ENCODE data around the gene PARD6G. TPM values are rescaled to one million over a fixed set of nuclear protein-coding genes. Genes with fewer than 3 reads are reported as not detected.

Gene PARD6G
- total RNA-seq, 1 experiment from 2014 or later: not detected

DNA sequence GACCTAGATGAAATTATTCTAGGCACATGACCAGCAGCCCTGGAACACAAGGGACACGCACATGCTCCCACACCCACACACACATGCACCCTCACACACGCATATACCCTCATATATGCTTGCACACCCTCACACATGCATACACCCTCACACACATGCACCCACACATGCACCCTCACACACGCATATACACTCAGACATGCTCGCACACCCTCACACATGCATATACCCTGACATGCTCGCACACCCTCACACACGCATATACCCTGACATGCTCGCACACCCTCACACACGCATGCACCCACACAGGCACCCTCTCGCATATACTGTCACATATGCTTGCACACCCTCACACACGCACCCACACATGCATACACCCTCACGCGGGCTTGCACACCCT is 61.8 kb downstream of the PARD6G start:
- H3K4me3 ChIP-seq (ENCODE audit: low read length): no peak overlapping the region
- no peak overlapping the region for H3K4me2 ChIP-seq (ENCODE audit: low read depth, low read length, poor library complexity, severe bottlenecking)
- H2AFZ ChIP-seq (ENCODE audit: low read length): no peak overlapping the region
- H3K79me2 ChIP-seq (ENCODE audit: low read length): no peaks in the 10 kb centered on the region
- no peaks in the 10 kb centered on the region for H3K4me1 ChIP-seq (ENCODE audit: low read length)
- H3K9me2 ChIP-seq (replicated peaks; ENCODE audit: insufficient read depth, low read length): no peaks in the 10 kb centered on the region
- no peaks in the 10 kb centered on the region for H4K20me1 ChIP-seq (ENCODE audit: insufficient read depth, low read depth, low read length)
- H3K9me3 ChIP-seq (ENCODE audit: low read length): no peaks in the 10 kb centered on the region
- no peak for DNase-seq
- no peaks in the 10 kb centered on the region for H3K36me3 ChIP-seq (ENCODE audit: insufficient read depth, low read length)
- no peak overlapping the region for H3K27ac ChIP-seq (ENCODE audit: low read length)
- H3K27me3 ChIP-seq (ENCODE audit: low read length): no peaks in the 10 kb centered on the region
- no peak overlapping the region for H3K9ac ChIP-seq (ENCODE audit: low read length)

- Histone ChIP-seq H3K4me3 (ENCODE audit: low read length) (no peak overlapping the region), H3K27ac (ENCODE audit: low read length) (no peak overlapping the region)
Observed at GRCh38 chr18:80184243-80184772, 63.0 kb downstream of the PARD6G start.

GRCh38 chr18:80183273-80184050 is 63.9 kb downstream of the PARD6G start:
- Histone ChIP-seq H3K9me3 (ENCODE audit: low read length) (no peaks in the 10 kb centered on the region), H2AFZ (ENCODE audit: low read length) (no peak overlapping the region), H3K4me1 (ENCODE audit: low read length) (no peaks in the 10 kb centered on the region), H3K4me2 (ENCODE audit: low read depth, low read length, poor library complexity, severe bottlenecking) (no peak overlapping the region), H3K9me2 (replicated peaks; ENCODE audit: insufficient read depth, low read length) (no peaks in the 10 kb centered on the region), H3K36me3 (ENCODE audit: insufficient read depth, low read length) (no peaks in the 10 kb centered on the region), H3K4me3 (ENCODE audit: low read length) (no peak overlapping the region), H3K27me3 (ENCODE audit: low read length) (no peaks in the 10 kb centered on the region), H3K9ac (ENCODE audit: low read length) (no peak overlapping the region), H3K27ac (ENCODE audit: low read length) (no peak overlapping the region), H4K20me1 (ENCODE audit: insufficient read depth, low read depth, low read length) (no peaks in the 10 kb centered on the region), H3K79me2 (ENCODE audit: low read length) (no peaks in the 10 kb centered on the region)
- no peak for DNase-seq

More at GRCh38 chr18:80184243-80184772, 63.0 kb downstream of the PARD6G start:
- no peaks in the 10 kb centered on the region for H3K27me3 ChIP-seq (ENCODE audit: low read length)
- no peak overlapping the region for H3K9ac ChIP-seq (ENCODE audit: low read length)
- H3K4me2 ChIP-seq (ENCODE audit: low read depth, low read length, poor library complexity, severe bottlenecking): no peak overlapping the region
- H3K79me2 ChIP-seq (ENCODE audit: low read length): no peaks in the 10 kb centered on the region
- H4K20me1 ChIP-seq (ENCODE audit: insufficient read depth, low read depth, low read length): no peaks in the 10 kb centered on the region
- H3K4me1 ChIP-seq (ENCODE audit: low read length): no peaks in the 10 kb centered on the region
- DNase-seq: no peak
- no peaks in the 10 kb centered on the region for H3K36me3 ChIP-seq (ENCODE audit: insufficient read depth, low read length)
- H3K9me3 ChIP-seq (ENCODE audit: low read length): no peaks in the 10 kb centered on the region
- no peaks in the 10 kb centered on the region for H3K9me2 ChIP-seq (replicated peaks; ENCODE audit: insufficient read depth, low read length)
- no peak overlapping the region for H2AFZ ChIP-seq (ENCODE audit: low read length)

DNA sequence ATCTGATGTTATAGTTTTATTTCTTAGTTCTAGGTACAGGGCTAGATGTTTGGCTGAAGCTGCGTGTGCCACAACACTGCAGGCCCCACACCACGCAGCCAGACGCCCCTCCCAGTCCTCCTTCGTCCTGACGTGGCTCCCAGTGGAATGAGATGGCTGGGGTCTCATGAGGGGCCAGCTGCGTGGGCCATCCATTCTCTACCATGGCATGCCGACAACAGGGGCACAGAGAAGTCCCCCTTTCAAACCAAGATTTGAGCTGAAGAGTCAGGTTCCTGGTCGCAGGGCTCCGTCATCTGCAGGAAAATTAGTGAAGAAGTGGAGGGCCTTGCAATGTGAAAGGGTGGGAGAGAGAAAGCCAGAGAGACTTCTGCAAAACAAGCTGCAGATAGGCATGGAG is 64.5 kb downstream of the PARD6G start:
- Histone ChIP-seq H3K36me3 (ENCODE audit: insufficient read depth, low read length) (no peaks in the 10 kb centered on the region), H3K27me3 (ENCODE audit: low read length) (no peaks in the 10 kb centered on the region), H3K9ac (ENCODE audit: low read length) (no peak overlapping the region), H3K4me1 (ENCODE audit: low read length) (no peaks in the 10 kb centered on the region), H3K9me3 (ENCODE audit: low read length) (no peaks in the 10 kb centered on the region), H3K27ac (ENCODE audit: low read length) (no peak overlapping the region), H3K79me2 (ENCODE audit: low read length) (no peaks in the 10 kb centered on the region), H3K4me3 (ENCODE audit: low read length) (no peak overlapping the region), H2AFZ (ENCODE audit: low read length) (no peak overlapping the region), H3K4me2 (ENCODE audit: low read depth, low read length, poor library complexity, severe bottlenecking) (no peak overlapping the region), H4K20me1 (ENCODE audit: insufficient read depth, low read depth, low read length) (no peaks in the 10 kb centered on the region), H3K9me2 (replicated peaks; ENCODE audit: insufficient read depth, low read length) (no peaks in the 10 kb centered on the region)
- no peak for DNase-seq

DNA sequence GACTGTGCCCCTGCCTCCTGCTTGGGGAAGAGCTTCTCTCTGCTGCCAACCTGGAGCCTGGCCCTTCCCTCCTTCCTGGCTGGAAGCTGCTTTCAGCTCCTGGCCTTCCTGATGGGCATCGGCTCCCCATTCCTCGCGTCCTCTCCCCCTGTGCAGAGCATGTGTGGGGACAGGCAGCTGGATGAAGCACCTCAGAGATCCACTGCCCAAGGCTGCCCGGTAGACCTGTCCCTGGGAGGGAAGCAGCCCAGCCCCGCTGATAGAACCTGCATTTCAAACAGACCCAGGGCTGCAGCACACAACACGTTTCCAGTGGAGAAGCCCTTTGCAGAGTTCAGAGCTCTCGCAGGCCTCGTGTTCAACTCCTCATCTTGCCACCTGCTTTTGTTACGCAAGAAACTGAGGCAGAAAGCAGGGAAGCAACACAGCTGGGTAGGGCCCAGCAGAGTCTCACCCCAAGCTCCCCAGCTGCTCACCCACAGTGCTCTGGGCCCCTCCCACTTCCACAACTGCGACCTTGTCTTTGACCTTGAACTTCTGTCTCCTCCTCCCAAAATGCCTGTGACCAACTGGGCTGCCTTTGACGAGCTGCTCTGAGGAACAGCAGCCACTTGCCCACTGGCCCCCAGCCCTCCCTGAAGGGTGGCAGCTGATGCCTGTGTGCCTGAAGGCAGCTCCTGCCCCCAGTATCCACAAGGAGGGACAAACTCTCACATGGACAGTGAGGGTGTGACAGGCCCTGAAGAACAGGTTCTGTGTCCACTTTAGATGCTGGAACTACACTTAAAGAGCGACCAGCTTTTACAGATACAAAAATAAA is 65.5 kb downstream of the PARD6G start:
- Histone ChIP-seq H3K4me1 (ENCODE audit: low read length) (no peaks in the 10 kb centered on the region), H3K9ac (ENCODE audit: low read length) (no peak overlapping the region), H3K36me3 (ENCODE audit: insufficient read depth, low read length) (no peaks in the 10 kb centered on the region), H3K4me3 (ENCODE audit: low read length) (no peak overlapping the region), H3K9me3 (ENCODE audit: low read length) (no peaks in the 10 kb centered on the region), H4K20me1 (ENCODE audit: insufficient read depth, low read depth, low read length) (no peaks in the 10 kb centered on the region), H3K4me2 (ENCODE audit: low read depth, low read length, poor library complexity, severe bottlenecking) (no peak overlapping the region), H3K79me2 (ENCODE audit: low read length) (no peaks in the 10 kb centered on the region), H2AFZ (ENCODE audit: low read length) (no peak overlapping the region), H3K27ac (ENCODE audit: low read length) (no peak overlapping the region), H3K9me2 (replicated peaks; ENCODE audit: insufficient read depth, low read length) (no peaks in the 10 kb centered on the region), H3K27me3 (ENCODE audit: low read length) (no peaks in the 10 kb centered on the region)
- no peak for DNase-seq

DNA sequence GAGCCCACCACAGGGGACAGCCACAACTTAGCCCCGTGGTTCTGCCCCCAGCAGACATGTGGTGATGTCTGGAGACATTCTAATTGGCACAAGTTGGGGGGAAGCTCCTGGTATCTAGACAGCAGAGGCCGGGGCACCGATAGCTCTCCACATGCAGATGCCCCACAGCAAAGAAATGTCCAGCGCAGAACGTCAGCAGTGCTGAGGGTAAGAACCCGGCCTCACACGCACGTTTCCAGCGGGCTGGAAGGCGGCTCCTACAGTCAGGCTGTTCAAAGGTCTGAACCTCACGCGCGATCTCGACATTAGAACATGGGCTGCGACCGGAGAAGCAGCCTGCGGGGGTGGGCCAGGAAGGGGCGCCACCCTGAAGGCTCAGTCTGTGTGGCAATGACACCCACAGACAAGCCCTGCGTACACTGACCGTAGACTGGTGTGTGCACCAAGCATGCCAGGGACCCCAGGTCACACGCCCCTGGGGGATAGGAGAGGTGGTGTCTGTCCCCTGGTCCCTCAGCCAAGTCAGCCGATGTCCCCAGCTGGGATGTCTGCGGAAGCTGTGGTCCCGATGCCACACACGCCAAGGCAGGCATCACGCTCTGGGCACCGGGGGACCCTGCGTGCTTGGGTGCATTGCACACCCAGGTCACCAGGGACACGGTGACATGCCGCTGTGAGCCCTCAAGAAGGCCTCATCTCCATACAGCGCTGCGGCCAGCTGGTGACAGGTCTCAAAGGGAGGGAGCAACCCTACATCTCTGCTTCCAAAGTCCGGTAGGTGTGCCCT is 66.3 kb downstream of the PARD6G start:
- Histone ChIP-seq H3K9me2 (replicated peaks; ENCODE audit: insufficient read depth, low read length) (no peaks in the 10 kb centered on the region), H3K9ac (ENCODE audit: low read length) (no peak overlapping the region), H3K4me3 (ENCODE audit: low read length) (no peak overlapping the region), H2AFZ (ENCODE audit: low read length) (no peak overlapping the region), H3K36me3 (ENCODE audit: insufficient read depth, low read length) (no peaks in the 10 kb centered on the region), H3K9me3 (ENCODE audit: low read length) (no peaks in the 10 kb centered on the region), H3K4me1 (ENCODE audit: low read length) (no peaks in the 10 kb centered on the region), H3K27me3 (ENCODE audit: low read length) (no peaks in the 10 kb centered on the region), H4K20me1 (ENCODE audit: insufficient read depth, low read depth, low read length) (no peaks in the 10 kb centered on the region), H3K27ac (ENCODE audit: low read length) (no peak overlapping the region), H3K79me2 (ENCODE audit: low read length) (no peaks in the 10 kb centered on the region), H3K4me2 (ENCODE audit: low read depth, low read length, poor library complexity, severe bottlenecking) (no peak overlapping the region)
- DNase-seq: no peak

DNA sequence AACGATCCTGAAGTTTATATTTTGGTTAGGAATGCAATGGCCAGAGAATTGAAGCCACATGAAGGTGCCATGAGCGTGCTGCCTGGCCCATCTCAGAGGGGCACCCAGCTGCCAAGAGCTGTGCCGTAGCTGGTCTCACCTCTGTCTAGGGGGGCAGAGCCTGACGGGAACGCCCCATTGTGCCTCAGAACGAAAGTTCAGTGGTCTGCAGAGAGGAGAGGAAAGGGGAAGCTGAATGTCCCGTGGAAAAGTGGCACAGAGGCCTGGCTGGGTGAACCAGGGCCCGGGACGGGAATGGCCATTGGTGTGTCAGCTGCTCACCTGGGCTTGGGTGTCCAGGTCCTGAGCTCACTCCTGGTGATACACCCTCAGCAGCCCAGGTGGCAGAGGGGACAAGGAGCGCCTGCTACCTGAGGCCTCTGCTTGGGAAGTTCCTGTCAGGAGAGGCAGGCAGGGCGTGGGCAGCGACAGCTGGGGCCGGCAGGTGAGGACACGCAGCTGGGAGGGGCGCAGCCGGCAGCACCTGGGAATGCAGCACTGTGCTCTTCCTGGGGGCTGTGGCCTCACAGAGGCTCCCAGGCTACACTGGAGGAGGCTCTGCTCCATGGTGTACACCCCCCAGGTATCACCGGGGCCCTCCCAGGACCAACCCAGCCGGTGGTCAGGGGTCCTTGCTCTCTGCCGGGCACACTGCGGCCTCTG is 67.3 kb downstream of the PARD6G start:
- no peaks in the 10 kb centered on the region for H3K9me3 ChIP-seq (ENCODE audit: low read length)
- no peaks in the 10 kb centered on the region for H3K27me3 ChIP-seq (ENCODE audit: low read length)
- no peak overlapping the region for H3K4me3 ChIP-seq (ENCODE audit: low read length)
- H3K27ac ChIP-seq (ENCODE audit: low read length): no peak overlapping the region
- no peak overlapping the region for H3K4me2 ChIP-seq (ENCODE audit: low read depth, low read length, poor library complexity, severe bottlenecking)
- no peaks in the 10 kb centered on the region for H3K36me3 ChIP-seq (ENCODE audit: insufficient read depth, low read length)
- H2AFZ ChIP-seq (ENCODE audit: low read length): no peak overlapping the region
- no peaks in the 10 kb centered on the region for H3K9me2 ChIP-seq (replicated peaks; ENCODE audit: insufficient read depth, low read length)
- H3K4me1 ChIP-seq (ENCODE audit: low read length): no peaks in the 10 kb centered on the region
- no peaks in the 10 kb centered on the region for H4K20me1 ChIP-seq (ENCODE audit: insufficient read depth, low read depth, low read length)
- no peaks in the 10 kb centered on the region for H3K79me2 ChIP-seq (ENCODE audit: low read length)
- DNase-seq: no peak
- no peak overlapping the region for H3K9ac ChIP-seq (ENCODE audit: low read length)
